NCI-H128 (cell line): Measurements from ENCODE around the gene PTPMT1.

Experiments used
- DNase-seq: peaks from one replicate; lab custom pipeline; 2025; ENCODE audit not compliant: unreplicated experiment; lab: John Stamatoyannopoulos, UW

The PTPMT1 gene

GRCh38 chr11:47606731-47607130 lies 41.3 kb downstream of the PTPMT1 start:
- no peak for DNase-seq

GRCh38 chr11:47607380-47607779 lies 42.0 kb downstream of the PTPMT1 start:
- no peak for DNase-seq

GRCh38 chr11:47609675-47610074 lies 44.3 kb downstream of the PTPMT1 start:
- DNase-seq = no peak

DNA sequence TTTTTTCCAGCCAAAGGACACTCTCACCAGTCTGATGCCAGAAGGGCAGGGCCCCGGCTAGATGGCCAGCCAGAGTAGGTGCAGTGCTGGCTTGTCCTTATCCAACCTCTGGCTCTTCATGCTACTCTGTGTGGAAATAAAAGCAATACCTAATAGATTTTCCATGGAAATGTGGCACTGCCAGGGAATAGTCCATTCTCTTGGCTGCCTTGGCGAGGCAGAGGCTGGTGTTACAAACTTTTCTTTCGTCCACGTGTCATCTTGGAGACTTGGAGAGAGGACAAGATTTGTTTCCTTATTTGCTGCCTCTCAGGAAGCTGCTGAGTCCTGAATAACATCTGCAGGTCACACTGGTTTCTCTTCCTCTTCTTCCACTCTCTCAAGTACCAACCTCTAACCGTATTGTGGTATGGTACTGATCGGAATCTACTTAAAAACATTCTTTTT lies 46.0 kb downstream of the PTPMT1 start:
- DNase-seq = no peak

DNA sequence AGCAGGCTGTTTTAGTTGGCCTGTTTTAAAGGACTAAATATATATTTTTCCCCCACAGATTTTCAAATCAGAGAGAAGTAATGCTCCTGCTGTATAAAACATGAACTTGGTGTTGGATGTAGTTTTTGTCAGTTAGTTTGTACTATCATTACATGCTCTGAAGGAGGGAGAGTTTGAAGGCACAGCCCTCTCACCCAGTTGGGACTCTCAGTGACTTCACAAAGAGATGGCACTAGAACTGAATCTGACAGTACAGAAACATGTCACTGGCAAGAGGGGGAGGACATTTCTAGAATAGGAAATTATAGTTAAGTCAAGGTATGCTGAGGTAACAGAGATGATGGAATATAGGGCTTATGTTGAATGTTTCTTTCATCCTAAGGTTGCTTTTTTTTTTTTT lies 49.9 kb downstream of the PTPMT1 start:
- DNase-seq = no peak

DNA sequence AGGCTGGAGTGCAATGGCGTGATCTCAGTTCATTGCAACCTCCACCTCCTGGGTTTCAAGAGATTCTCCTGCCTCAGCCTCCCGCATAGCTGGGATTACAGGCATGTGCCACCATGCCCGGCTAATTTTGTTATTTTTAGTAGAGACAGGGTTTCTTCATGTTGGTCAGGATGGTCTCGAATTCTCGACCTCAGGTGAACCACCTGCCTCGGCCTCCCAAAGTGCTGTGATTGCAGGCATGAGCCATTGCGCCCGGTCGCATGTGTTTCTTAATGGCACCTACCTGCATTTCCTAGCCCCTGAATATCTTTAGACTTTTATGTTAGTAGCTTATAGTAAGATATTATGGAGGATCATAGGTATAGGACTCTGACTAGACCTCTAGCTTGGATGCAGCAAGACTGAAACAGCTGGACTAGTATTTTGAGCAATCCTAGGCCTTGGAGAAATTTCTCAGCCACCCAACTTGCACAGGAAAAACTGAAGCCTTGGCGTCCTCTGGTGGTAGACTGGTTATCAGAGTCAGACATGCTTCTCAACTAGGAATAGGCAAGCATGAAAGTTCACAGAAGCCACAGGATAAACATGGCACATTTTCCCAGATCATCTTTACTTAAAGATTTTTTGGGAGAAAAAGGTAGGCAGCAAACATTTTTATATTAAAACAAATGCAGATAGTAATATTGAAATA lies 51.5 kb downstream of the PTPMT1 start:
- peak; percentile 42 for DNase-seq

DNA sequence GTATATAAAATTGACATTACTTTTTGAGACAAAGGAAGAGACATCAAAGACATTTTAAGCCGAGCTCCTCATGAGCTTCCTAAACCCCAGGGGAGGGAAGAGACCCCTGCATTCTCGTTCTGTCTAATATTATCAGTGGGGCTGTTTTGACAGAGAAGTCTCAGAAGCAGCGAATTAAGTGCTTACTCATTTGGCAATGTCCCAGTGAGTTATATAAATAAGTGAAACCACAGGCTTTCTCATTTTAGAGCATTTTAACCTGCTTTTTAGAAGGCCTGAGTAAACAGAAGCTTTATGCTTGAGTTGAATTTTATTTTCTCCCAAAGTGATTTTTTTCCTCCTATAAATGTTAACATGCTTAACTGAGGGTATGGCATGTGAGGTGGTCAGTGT lies 52.0 kb downstream of the PTPMT1 start:
- no peak for DNase-seq

DNA sequence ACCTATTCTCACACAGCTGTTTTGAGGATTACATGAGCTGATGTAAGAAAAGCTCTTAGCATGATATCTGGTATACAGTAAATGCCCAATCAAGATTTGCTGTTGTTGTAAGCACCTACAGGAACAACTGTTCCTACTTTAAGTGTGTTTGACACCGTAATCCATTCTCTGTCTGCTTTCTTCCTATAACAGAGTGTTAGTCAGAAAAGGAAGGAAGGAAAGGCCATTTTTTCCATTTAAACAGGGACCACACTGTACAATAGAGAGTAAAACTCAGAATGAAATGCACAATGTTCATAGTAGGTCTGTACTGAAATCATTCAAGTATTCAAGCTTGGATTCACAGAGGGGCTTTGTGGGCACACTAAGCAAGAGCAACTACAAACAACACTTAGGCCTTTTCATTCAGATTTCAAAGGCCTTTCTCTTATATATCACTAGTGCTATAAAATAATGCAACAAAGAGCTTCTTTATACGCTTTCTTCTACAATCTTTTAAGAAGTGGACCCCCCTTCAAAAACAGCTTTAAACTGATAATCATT lies 55.5 kb downstream of the PTPMT1 start:
- DNase-seq = no peak
